NCI-H524 (cell line): ENCODE data around the gene ACTMAP.

Source experiments
- DNase-seq, 2 experiments: peaks; one replicate each; lab custom pipeline; 2025; lab: John Stamatoyannopoulos, UW

ACTMAP gene

DNA sequence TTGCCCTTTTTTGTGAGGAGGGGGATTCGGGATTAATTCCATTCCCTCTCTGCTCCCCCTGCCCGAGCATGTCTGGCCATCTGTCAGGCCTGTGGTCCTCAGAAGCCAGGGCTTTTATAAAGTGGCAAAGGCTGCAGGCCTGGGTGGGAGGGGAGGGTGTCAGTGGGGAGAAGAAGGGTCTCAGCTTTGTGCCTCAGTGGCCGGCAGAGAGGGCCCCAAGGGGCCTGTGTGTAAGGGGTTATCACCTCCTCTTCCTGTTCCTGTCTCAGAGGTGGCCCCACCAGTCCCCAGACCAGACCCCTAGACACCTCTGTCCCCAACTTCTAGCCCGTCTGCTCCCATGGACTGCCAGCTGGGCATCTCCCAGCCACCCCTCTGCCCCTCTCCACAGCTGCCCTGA is 56.4 kb downstream of the ACTMAP start:
- peak; percentile 36 to 71 for DNase-seq

- DNase-seq, result no peak
Measured at GRCh38 chr19:40693150-40693788, 57.0 kb downstream of the ACTMAP start.

DNA sequence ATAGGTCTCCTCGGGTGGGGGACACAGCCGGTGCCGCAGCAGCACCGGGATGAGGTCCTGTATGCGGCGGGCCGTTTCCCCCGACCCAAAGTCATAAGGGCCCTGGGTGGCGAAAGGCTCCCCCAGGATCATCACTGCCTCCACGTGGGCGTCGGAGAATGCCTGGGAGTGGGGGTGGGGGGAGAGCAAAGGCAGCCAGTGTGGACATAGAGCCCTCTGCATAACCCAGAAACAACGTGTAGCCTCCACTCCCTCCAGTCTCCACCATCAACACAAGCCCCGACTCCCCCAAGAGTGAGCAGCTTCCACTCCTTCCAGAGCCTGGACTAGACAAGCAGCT is 58.1 kb downstream of the ACTMAP start:
- no peak for DNase-seq

GRCh38 chr19:40691421-40692211 is 58.7 kb downstream of the ACTMAP start:
- peak in 1 of 2 experiments; percentile 99 for DNase-seq
